Measurements from ENCODE around the gene KRTAP5-5.

DNA sequence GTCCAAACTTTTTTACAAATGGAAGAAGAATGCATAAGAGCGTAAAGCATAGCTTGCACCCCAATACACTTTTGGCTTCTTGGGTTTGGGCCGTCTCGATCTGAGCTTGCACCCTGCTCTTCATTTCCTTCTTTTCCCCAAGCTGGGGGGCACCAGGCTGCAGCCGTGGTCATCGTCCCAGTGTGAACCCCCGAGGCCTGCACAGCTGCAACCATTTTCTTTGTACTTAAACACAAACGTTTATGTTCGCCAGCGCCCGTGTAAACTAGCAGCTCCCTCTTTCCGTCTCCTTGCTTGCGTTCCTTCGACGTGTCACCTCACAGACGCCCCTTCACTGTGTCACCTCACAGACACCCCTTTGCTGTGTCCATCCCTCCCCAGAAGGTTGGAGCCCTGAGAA, 10.1 kb downstream of the KRTAP5-5 start:
- TF ChIP-seq, protein P1, sequence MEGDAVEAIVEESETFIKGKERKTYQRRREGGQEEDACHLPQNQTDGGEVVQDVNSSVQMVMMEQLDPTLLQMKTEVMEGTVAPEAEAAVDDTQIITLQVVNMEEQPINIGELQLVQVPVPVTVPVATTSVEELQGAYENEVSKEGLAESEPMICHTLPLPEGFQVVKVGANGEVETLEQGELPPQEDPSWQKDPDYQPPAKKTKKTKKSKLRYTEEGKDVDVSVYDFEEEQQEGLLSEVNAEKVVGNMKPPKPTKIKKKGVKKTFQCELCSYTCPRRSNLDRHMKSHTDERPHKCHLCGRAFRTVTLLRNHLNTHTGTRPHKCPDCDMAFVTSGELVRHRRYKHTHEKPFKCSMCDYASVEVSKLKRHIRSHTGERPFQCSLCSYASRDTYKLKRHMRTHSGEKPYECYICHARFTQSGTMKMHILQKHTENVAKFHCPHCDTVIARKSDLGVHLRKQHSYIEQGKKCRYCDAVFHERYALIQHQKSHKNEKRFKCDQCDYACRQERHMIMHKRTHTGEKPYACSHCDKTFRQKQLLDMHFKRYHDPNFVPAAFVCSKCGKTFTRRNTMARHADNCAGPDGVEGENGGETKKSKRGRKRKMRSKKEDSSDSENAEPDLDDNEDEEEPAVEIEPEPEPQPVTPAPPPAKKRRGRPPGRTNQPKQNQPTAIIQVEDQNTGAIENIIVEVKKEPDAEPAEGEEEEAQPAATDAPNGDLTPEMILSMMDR (conservative IDR thresholded peaks at IDR 0.05 in 1 of 2, IDR thresholded peaks at IDR 0.05 in 1 of 2; ENCODE audit: low read depth in 1 of 2, low read length in 2 of 2): no peak
- no peak for TF ChIP-seq EZH2 (IDR thresholded peaks at IDR 0.05; ENCODE audit: low read length, missing control alignments)

Measured in fibroblast of lung (primary cell).